H9 (cell line): ENCODE data around the gene CCNY. TPM values are rescaled to one million over a fixed set of nuclear protein-coding genes. Genes with fewer than 3 reads are reported as not detected.

Experiments
- DNase-seq: peaks from one replicate; pipeline ENCODE4 v3.0.0-alpha.2; 2017
- H2AFZ ChIP-seq: one replicate; pipeline ENCODE4 v1.6.1; 2013; ENCODE audit warnings: mild to moderate bottlenecking, low read length, control low read depth, moderate library complexity
- H2AK5ac ChIP-seq: 2 replicates; pipeline ENCODE4 v1.6.1; 2013; ENCODE audit warnings: low read length, control low read depth, mixed read lengths; ENCODE audit not compliant: insufficient read length
- H2BK120ac ChIP-seq: one replicate; pipeline ENCODE4 v1.6.1; 2013; ENCODE audit warnings: low read depth, mild to moderate bottlenecking, low read length, control low read depth, inconsistent platforms; ENCODE audit not compliant: poor library complexity, severe bottlenecking
- H2BK12ac ChIP-seq: 2 replicates; pipeline ENCODE4 v1.6.1; 2013; ENCODE audit warnings: low read length, control low read depth, mixed read lengths, low read depth; ENCODE audit not compliant: insufficient read length
- H2BK15ac ChIP-seq: 2 replicates; pipeline ENCODE4 v1.6.1; 2013; ENCODE audit warnings: low read depth, low read length, control low read depth
- H2BK20ac ChIP-seq: one replicate; pipeline ENCODE4 v1.6.1; 2013; ENCODE audit warnings: low read depth, mild to moderate bottlenecking, low read length, control low read depth, inconsistent platforms; ENCODE audit not compliant: poor library complexity, severe bottlenecking
- H2BK5ac ChIP-seq: 2 replicates; pipeline ENCODE4 v1.6.1; 2013; ENCODE audit warnings: low read length, control low read depth, mixed read lengths; ENCODE audit not compliant: insufficient read length
- H3K14ac ChIP-seq: 2 replicates; pipeline ENCODE4 v1.6.1; 2013; ENCODE audit warnings: low read length, control low read depth; ENCODE audit not compliant: insufficient read depth
- H3K18ac ChIP-seq: 2 replicates; pipeline ENCODE4 v1.6.1; 2013; ENCODE audit warnings: low read depth, mild to moderate bottlenecking, mixed read lengths, low read length, control low read depth; ENCODE audit not compliant: insufficient read length
- H3K23ac ChIP-seq: 2 replicates; pipeline ENCODE4 v1.6.1; 2013; ENCODE audit warnings: low read length, control low read depth, mixed read lengths, low read depth; ENCODE audit not compliant: insufficient read length
- H3K23me2 ChIP-seq: 2 replicates; pipeline ENCODE4 v1.6.1; 2013; ENCODE audit warnings: low read depth, mild to moderate bottlenecking, mixed read lengths, low read length, control low read depth; ENCODE audit not compliant: insufficient read length, poor library complexity, severe bottlenecking
- H3K27ac ChIP-seq: 2 replicates; pipeline ENCODE4 v1.5.1; 2013; ENCODE audit warnings: low read length, control low read depth, mixed read lengths, low read depth; ENCODE audit not compliant: insufficient read length
- H3K27me3 ChIP-seq: 2 replicates; pipeline ENCODE4 v1.6.1; 2013; ENCODE audit warnings: low read length, control low read depth, inconsistent platforms; ENCODE audit not compliant: insufficient read depth
- H3K4ac ChIP-seq: 2 replicates; pipeline ENCODE4 v1.6.1; 2013; ENCODE audit warnings: low read depth, mild to moderate bottlenecking, control low read depth, inconsistent platforms, low read length, moderate library complexity
- H3K4me1 ChIP-seq: 2 replicates; pipeline ENCODE4 v1.6.1; 2013; ENCODE audit warnings: low read length, control low read depth, inconsistent platforms; ENCODE audit not compliant: insufficient read depth
- H3K4me2 ChIP-seq: 2 replicates; pipeline ENCODE4 v1.6.1; 2013; ENCODE audit warnings: low read length, control low read depth, mixed read lengths; ENCODE audit not compliant: insufficient read length, insufficient read depth
- H3K56ac ChIP-seq: 2 replicates; pipeline ENCODE4 v1.6.1; 2013; ENCODE audit warnings: low read depth, mild to moderate bottlenecking, mixed read lengths, low read length, control low read depth; ENCODE audit not compliant: insufficient read length
- H3K79me1 ChIP-seq: 2 replicates; pipeline ENCODE4 v1.6.1; 2013; ENCODE audit warnings: low read depth, mild to moderate bottlenecking, moderate library complexity, low read length, control low read depth, inconsistent platforms; ENCODE audit not compliant: insufficient read depth, poor library complexity, severe bottlenecking
- H3K79me2 ChIP-seq: 2 replicates; pipeline ENCODE4 v1.6.1; 2013; ENCODE audit warnings: low read length, control low read depth, inconsistent platforms; ENCODE audit not compliant: insufficient read depth
- H3K9ac ChIP-seq: 2 replicates; pipeline ENCODE4 v1.6.1; 2013; ENCODE audit warnings: low read length, control low read depth, mixed read lengths; ENCODE audit not compliant: insufficient read length; ENCODE audit errors: extremely low read depth
- H3K9me3 ChIP-seq: one replicate; pipeline ENCODE4 v1.6.1; 2013; ENCODE audit warnings: low read depth, low read length, inconsistent platforms; ENCODE audit not compliant: control insufficient read depth
- H3T11ph ChIP-seq: one replicate; pipeline ENCODE4 v1.6.1; 2013; ENCODE audit warnings: mild to moderate bottlenecking, low read length, control low read depth, inconsistent platforms
- H4K20me1 ChIP-seq: one replicate; pipeline ENCODE4 v1.6.1; 2013; ENCODE audit not compliant: control insufficient read depth, insufficient read length, insufficient read depth
- H4K5ac ChIP-seq: 2 replicates; pipeline ENCODE4 v1.6.1; 2013; ENCODE audit warnings: low read depth, mild to moderate bottlenecking, mixed read lengths, low read length, control low read depth; ENCODE audit not compliant: insufficient read length
- H4K8ac ChIP-seq: replicated peaks from 2 replicates; pipeline ENCODE4 v1.6.1; 2013; ENCODE audit warnings: low read length, control low read depth, mixed read lengths, low read depth; ENCODE audit not compliant: insufficient read length
- H4K91ac ChIP-seq: 2 replicates; pipeline ENCODE4 v1.6.1; 2013; ENCODE audit warnings: low read depth, mild to moderate bottlenecking, moderate library complexity, mixed read lengths, low read length, control low read depth; ENCODE audit not compliant: insufficient read length
- H3K27ac Mint-ChIP-seq, 3 experiments: 2 replicates in 2 of 3; 3 replicates in 1 of 3; pipeline ENCODE4 v1.8.0; 2020 to 2021; ENCODE audit warnings: mixed read lengths in 3 of 3, mild to moderate bottlenecking in 1 of 3, moderate library complexity in 1 of 3
- H3K27me3 Mint-ChIP-seq: 2 replicates; pipeline ENCODE4 v1.8.0; 2021; ENCODE audit warnings: low read depth, mild to moderate bottlenecking, moderate library complexity, mixed read lengths
- H3K36me3 Mint-ChIP-seq, 3 experiments: 2 replicates in 2 of 3; 3 replicates in 1 of 3; pipeline ENCODE4 v1.8.0; 2020 to 2021; ENCODE audit warnings: low read depth in 3 of 3, mixed read lengths in 3 of 3; ENCODE audit not compliant: insufficient read depth in 1 of 3
- H3K4me1 Mint-ChIP-seq, 2 experiments: 2 replicates each; pipeline ENCODE4 v1.8.0; 2020; ENCODE audit warnings: mixed read lengths in 2 of 2
- H3K4me3 Mint-ChIP-seq, 2 experiments: 2 replicates in 1 of 2; 3 replicates in 1 of 2; pipeline ENCODE4 v1.8.0; 2020 to 2021; ENCODE audit warnings: mild to moderate bottlenecking in 2 of 2, mixed read lengths in 2 of 2, moderate library complexity in 1 of 2
- H3K9me3 Mint-ChIP-seq, 2 experiments: 2 replicates in 1 of 2; 3 replicates in 1 of 2; pipeline ENCODE4 v1.8.0; 2020; ENCODE audit warnings: mild to moderate bottlenecking in 2 of 2, mixed read lengths in 2 of 2, moderate library complexity in 1 of 2
- whole genome bisulfite sequencing: extraction: QIAGEN DNeasy Blood & Tissue Kit; methylation state at CpG from one replicate; pipeline ENCODE4 v1.1.7; 2013; ENCODE audit warnings: missing lambda C conversion rate, low lambda C conversion rate, mixed read lengths; ENCODE audit not compliant: insufficient read length; ENCODE audit errors: extremely low coverage; 5-methylcytosine and 5-hydroxymethylcytosine counted together
- total RNA-seq: library from RNA; stranded (reverse); gene quantifications from 2 replicates; pipeline ENCODE4 v1.2.1, GENCODE V29; 2021
- TF ChIP-seq, protein P1 (sequence below): fragments of 200-600 bp; sonication (generic); conservative IDR thresholded peaks from 3 replicates; pipeline ENCODE4 v1.8.0; 2021; ENCODE audit warnings: antibody characterized with exemption, mild to moderate bottlenecking

CCNY gene
- total RNA-seq, 1 experiment from 2014 or later = 62.1 TPM

DNA sequence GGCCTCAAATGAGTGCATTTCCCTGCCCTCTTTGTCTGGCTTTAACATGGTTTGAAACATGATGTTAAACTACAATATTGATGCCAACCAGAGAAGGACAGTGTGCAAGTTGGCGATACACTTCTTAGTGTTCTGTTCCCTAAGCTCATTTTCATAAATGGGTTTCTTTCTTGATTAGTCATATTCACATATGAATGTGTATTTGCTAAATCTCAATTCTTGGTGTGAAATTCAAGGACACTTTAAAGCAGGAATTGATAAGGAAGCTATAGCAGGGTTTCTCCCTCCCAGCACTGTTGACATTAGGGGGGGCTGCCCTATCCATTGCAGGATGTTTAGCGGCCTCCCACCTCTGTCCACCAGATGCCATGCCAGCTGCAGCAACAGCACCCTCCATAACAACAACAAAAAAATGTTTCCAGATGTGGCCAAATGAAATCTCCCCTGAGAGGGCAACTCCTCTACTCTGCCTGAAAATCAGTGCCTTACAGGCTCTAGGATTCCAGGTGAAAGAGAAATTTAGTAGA lies 13.1 kb downstream of the CCNY start:
- no peak overlapping the region for H2AK5ac ChIP-seq
- H2BK12ac ChIP-seq = no peak overlapping the region
- H2BK20ac ChIP-seq = no peak overlapping the region
- TF ChIP-seq, protein P1, sequence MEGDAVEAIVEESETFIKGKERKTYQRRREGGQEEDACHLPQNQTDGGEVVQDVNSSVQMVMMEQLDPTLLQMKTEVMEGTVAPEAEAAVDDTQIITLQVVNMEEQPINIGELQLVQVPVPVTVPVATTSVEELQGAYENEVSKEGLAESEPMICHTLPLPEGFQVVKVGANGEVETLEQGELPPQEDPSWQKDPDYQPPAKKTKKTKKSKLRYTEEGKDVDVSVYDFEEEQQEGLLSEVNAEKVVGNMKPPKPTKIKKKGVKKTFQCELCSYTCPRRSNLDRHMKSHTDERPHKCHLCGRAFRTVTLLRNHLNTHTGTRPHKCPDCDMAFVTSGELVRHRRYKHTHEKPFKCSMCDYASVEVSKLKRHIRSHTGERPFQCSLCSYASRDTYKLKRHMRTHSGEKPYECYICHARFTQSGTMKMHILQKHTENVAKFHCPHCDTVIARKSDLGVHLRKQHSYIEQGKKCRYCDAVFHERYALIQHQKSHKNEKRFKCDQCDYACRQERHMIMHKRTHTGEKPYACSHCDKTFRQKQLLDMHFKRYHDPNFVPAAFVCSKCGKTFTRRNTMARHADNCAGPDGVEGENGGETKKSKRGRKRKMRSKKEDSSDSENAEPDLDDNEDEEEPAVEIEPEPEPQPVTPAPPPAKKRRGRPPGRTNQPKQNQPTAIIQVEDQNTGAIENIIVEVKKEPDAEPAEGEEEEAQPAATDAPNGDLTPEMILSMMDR = no peak
- no peak overlapping the region for H4K5ac ChIP-seq
- Mint-ChIP-seq H3K4me1 (peaks cover 36 to 44% of the 10 kb centered on the region in 2 experiments), H3K36me3 (no peaks in the 10 kb centered on the region), H3K27ac (peak overlapping the region in 1 of 3 experiments; percentile 31; a peak in 1 of 7 replicates), H3K27me3 (no peaks in the 10 kb centered on the region), H3K4me3 (no peak overlapping the region), H3K9me3 (no peaks in the 10 kb centered on the region)
- H4K20me1 ChIP-seq = no peaks in the 10 kb centered on the region
- H3K4ac ChIP-seq = no peak overlapping the region
- H3K9ac ChIP-seq = no peak overlapping the region
- H3K23ac ChIP-seq = no peak overlapping the region
- no peak overlapping the region for H4K8ac ChIP-seq
- H3K79me1 ChIP-seq = peaks cover 9% of the 10 kb centered on the region
- H2BK15ac ChIP-seq = no peak overlapping the region
- no peak overlapping the region for H4K91ac ChIP-seq
- WGBS = no CpG with 5 or more reads among the region's 2 CpGs
- H3K9me3 ChIP-seq = no peaks in the 10 kb centered on the region
- peaks cover 3% of the 10 kb centered on the region for H3K4me1 ChIP-seq
- H3K27ac ChIP-seq = no peak overlapping the region
- no peaks in the 10 kb centered on the region for H3K23me2 ChIP-seq
- H2BK120ac ChIP-seq = no peak overlapping the region
- DNase-seq = no peak
- no peak overlapping the region for H3K14ac ChIP-seq
- no peak overlapping the region for H3K56ac ChIP-seq
- H2AFZ ChIP-seq = no peak overlapping the region
- H3T11ph ChIP-seq = no peak overlapping the region
- no peak overlapping the region for H3K4me2 ChIP-seq
- no peak overlapping the region for H3K18ac ChIP-seq
- H3K27me3 ChIP-seq = no peaks in the 10 kb centered on the region
- H2BK5ac ChIP-seq = no peak overlapping the region
- H3K79me2 ChIP-seq = peaks cover 29% of the 10 kb centered on the region; the same call in 1 of the 2 replicates
